HG02798 (cell line): ENCODE data around the gene CELA3A.
"Not testable (repeated sequence)": the region's sequence is repeated elsewhere in the genome, so short reads cannot be mapped to it uniquely, and the experiment has no call there.

ENCODE experiments used
- ATAC-seq: cut with Tn5 transposase; IDR thresholded peaks from one replicate; pipeline ENCODE4 v1.9.1; 2021; ENCODE audit warnings: mild to moderate bottlenecking; ENCODE audit not compliant: unreplicated experiment, poor library complexity

The CELA3A gene

GRCh38 chr1:21980515-21981220 is 20.8 kb upstream of the CELA3A start:
- not testable (repeated sequence) for ATAC-seq

- ATAC-seq = not testable (repeated sequence)
These were observed 20.2 kb upstream of the CELA3A start for GRCh38 chr1:21981253-21981652.

- ATAC-seq = not testable (repeated sequence)
These were observed 19.3 kb upstream of the CELA3A start for GRCh38 chr1:21982122-21982521.

GRCh38 chr1:21983539-21983938 is 17.9 kb upstream of the CELA3A start:
- ATAC-seq = not testable (repeated sequence)

GRCh38 chr1:21985893-21986292 is 15.6 kb upstream of the CELA3A start:
- not testable (repeated sequence) for ATAC-seq

- ATAC-seq = not testable (repeated sequence)
These were observed 15.1 kb upstream of the CELA3A start for GRCh38 chr1:21986386-21986785.

- ATAC-seq = not testable (repeated sequence)
These were observed 11.6 kb upstream of the CELA3A start for GRCh38 chr1:21989672-21990393.

- not testable (repeated sequence) for ATAC-seq
These were observed 9.3 kb upstream of the CELA3A start for GRCh38 chr1:21992186-21992585.

- not testable (repeated sequence) for ATAC-seq
These were observed 6.7 kb upstream of the CELA3A start for GRCh38 chr1:21994716-21995115.

- ATAC-seq = not testable (repeated sequence)
These were observed 4.8 kb upstream of the CELA3A start for GRCh38 chr1:21996663-21996970.

GRCh38 chr1:21997891-21998623 is 3.4 kb upstream of the CELA3A start:
- not testable (repeated sequence) for ATAC-seq

- ATAC-seq = not testable (repeated sequence)
These were observed 2.7 kb upstream of the CELA3A start for GRCh38 chr1:21998624-21999294.

GRCh38 chr1:21999645-22000044 is 1.8 kb upstream of the CELA3A start:
- ATAC-seq = not testable (repeated sequence)

- not testable (repeated sequence) for ATAC-seq
These were observed 1.0 kb downstream of the CELA3A start for GRCh38 chr1:22002461-22002860.

GRCh38 chr1:22002875-22003274 is 1.4 kb downstream of the CELA3A start:
- not testable (repeated sequence) for ATAC-seq

GRCh38 chr1:22003959-22004358 is 2.5 kb downstream of the CELA3A start:
- ATAC-seq = not testable (repeated sequence)

- ATAC-seq = not testable (repeated sequence)
These were observed 4.0 kb downstream of the CELA3A start for GRCh38 chr1:22005261-22006149.

GRCh38 chr1:22006736-22007135 is 5.3 kb downstream of the CELA3A start:
- not testable (repeated sequence) for ATAC-seq

- ATAC-seq = not testable (repeated sequence)
These were observed 5.8 kb downstream of the CELA3A start for GRCh38 chr1:22007262-22007661.
